HL-60/S4 (cell line): ENCODE data around the gene STMND1.

Source experiments
- in situ Hi-C: fragments of 300-500 bp; cut with MboI; formaldehyde crosslinking; loops from 2 replicates; pipeline ENCODE4 v1.14.3; 2022; ENCODE audit warnings: low sequenced_read_pairs

STMND1 gene

GRCh38 chr6:17096652-17097051 is 5.2 kb upstream of the STMND1 start:
- in situ Hi-C loops: loop anchor here (25.0 kb wide), 1 partner anchor 809 kb away; no protein-coding TSS in a partner anchor

- in situ Hi-C loops: loop anchor here (25.0 kb wide), 1 partner anchor 811 kb away; no protein-coding TSS in a partner anchor
These were observed 3.9 kb upstream of the STMND1 start for GRCh38 chr6:17097982-17098381.

- in situ Hi-C loops: loop anchor here (25.0 kb wide), 1 partner anchor 811 kb away; no protein-coding TSS in a partner anchor
These were observed 3.3 kb upstream of the STMND1 start for GRCh38 chr6:17098538-17098937.

- in situ Hi-C loops: loop anchor here (25.0 kb wide), 1 partner anchor 812 kb away; no protein-coding TSS in a partner anchor
These were observed 2.3 kb upstream of the STMND1 start for GRCh38 chr6:17099401-17100059.

- in situ Hi-C loops: no loop called here
These were observed 1.0 kb upstream of the STMND1 start for GRCh38 chr6:17100806-17101205.

- in situ Hi-C loops: no loop called here
These were observed 514 bp downstream of the STMND1 start for GRCh38 chr6:17102258-17102870.

GRCh38 chr6:17103715-17104114 is 1.9 kb downstream of the STMND1 start:
- in situ Hi-C loops: no loop called here

- in situ Hi-C loops: no loop called here
These were observed 6.0 kb downstream of the STMND1 start for GRCh38 chr6:17107863-17108262.

GRCh38 chr6:17115251-17116116 is 13.6 kb downstream of the STMND1 start:
- in situ Hi-C loops: no loop called here

- in situ Hi-C loops: no loop called here
These were observed 14.2 kb downstream of the STMND1 start for GRCh38 chr6:17116117-17116440.

GRCh38 chr6:17120019-17120418 is 18.2 kb downstream of the STMND1 start:
- in situ Hi-C loops: no loop called here

GRCh38 chr6:17125407-17125806 is 23.6 kb downstream of the STMND1 start:
- in situ Hi-C loops: no loop called here

GRCh38 chr6:17130786-17131185 is 28.9 kb downstream of the STMND1 start:
- in situ Hi-C loops: no loop called here

- in situ Hi-C loops: no loop called here
These were observed 31.1 kb downstream of the STMND1 start for GRCh38 chr6:17132967-17133366.

GRCh38 chr6:17138033-17138432 is 36.2 kb downstream of the STMND1 start:
- in situ Hi-C loops: no loop called here

GRCh38 chr6:17144016-17144415 is 42.2 kb downstream of the STMND1 start:
- in situ Hi-C loops: no loop called here

GRCh38 chr6:17149571-17149970 is 47.7 kb downstream of the STMND1 start:
- in situ Hi-C loops: no loop called here

GRCh38 chr6:17150096-17150495 is 48.2 kb downstream of the STMND1 start:
- in situ Hi-C loops: loop anchor here (25.0 kb wide), 3 partner anchors 437 to 1362 kb away; no protein-coding TSS in a partner anchor

- in situ Hi-C loops: loop anchor here (25.0 kb wide), 3 partner anchors 435 to 1360 kb away; no protein-coding TSS in a partner anchor
These were observed 50.0 kb downstream of the STMND1 start for GRCh38 chr6:17151888-17152287.

GRCh38 chr6:17152703-17153102 is 50.9 kb downstream of the STMND1 start:
- in situ Hi-C loops: loop anchor here (25.0 kb wide), 3 partner anchors 435 to 1360 kb away; no protein-coding TSS in a partner anchor
